DOHH2 (cell line): ENCODE measurements around the gene SUOX.

Source experiments
- H3F3A ChIP-seq: fragments of 200-600 bp; sonication (generic), shearing (Covaris generic); 2 replicates; pipeline ENCODE4 v1.6.0; 2016; ENCODE audit warnings: antibody characterized with exemption, mild to moderate bottlenecking; ENCODE audit not compliant: control insufficient read depth, insufficient read depth
- H3K27ac ChIP-seq: fragments of 200-600 bp; sonication (generic); 2 replicates; pipeline ENCODE4 v1.5.1; 2014; ENCODE audit warnings: low read depth, mild to moderate bottlenecking, low read length, moderate library complexity
- H3K27me3 ChIP-seq: fragments of 200-600 bp; sonication (generic); 2 replicates; pipeline ENCODE4 v1.6.1; 2014; ENCODE audit warnings: mild to moderate bottlenecking, low read length, mixed read lengths; ENCODE audit not compliant: control insufficient read depth
- H3K36me3 ChIP-seq: fragments of 200-600 bp; sonication (generic); 2 replicates; pipeline ENCODE4 v1.6.1; 2014; ENCODE audit warnings: mild to moderate bottlenecking, low read length, moderate library complexity, mixed read lengths; ENCODE audit not compliant: control insufficient read depth
- H3K4me1 ChIP-seq: fragments of 200-600 bp; sonication (generic); 2 replicates; pipeline ENCODE4 v1.6.1; 2014; ENCODE audit warnings: mild to moderate bottlenecking, low read length, mixed read lengths; ENCODE audit not compliant: control insufficient read depth
- H3K4me2 ChIP-seq: fragments of 200-600 bp; sonication (generic); 2 replicates; pipeline ENCODE4 v1.6.0; 2014; ENCODE audit warnings: mild to moderate bottlenecking, low read length, moderate library complexity
- H3K4me3 ChIP-seq: fragments of 200-600 bp; sonication (generic); 2 replicates; pipeline ENCODE4 v1.5.1; 2014; ENCODE audit warnings: mild to moderate bottlenecking, low read length, mixed read lengths
- H3K79me2 ChIP-seq: fragments of 200-600 bp; sonication (generic); 2 replicates; pipeline ENCODE4 v1.6.1; 2014; ENCODE audit warnings: mild to moderate bottlenecking, low read length, mixed read lengths; ENCODE audit not compliant: control insufficient read depth
- H3K9me2 ChIP-seq: fragments of 200-600 bp; sonication (generic); replicated peaks from 2 replicates; pipeline ENCODE4 v1.6.1; 2014; ENCODE audit warnings: mild to moderate bottlenecking, low read length, mixed read lengths; ENCODE audit not compliant: control insufficient read depth
- H3K9me3 ChIP-seq: fragments of 200-600 bp; sonication (generic); 2 replicates; pipeline ENCODE4 v1.6.1; 2014; ENCODE audit warnings: antibody characterized with exemption, low read length, mixed read lengths; ENCODE audit not compliant: control insufficient read depth, insufficient read depth
- H4K20me1 ChIP-seq: fragments of 200-600 bp; sonication (generic); 2 replicates; pipeline ENCODE4 v1.6.0; 2014; ENCODE audit warnings: low read depth, mild to moderate bottlenecking, antibody characterized with exemption, low read length, moderate library complexity; ENCODE audit not compliant: control insufficient read depth, insufficient read depth
- EZH2phosphoT487 ChIP-seq: fragments of 200-600 bp; sonication (generic); IDR thresholded peaks from 2 replicates; pipeline ENCODE4 v1.6.1; 2017; ENCODE audit warnings: borderline replicate concordance, mild to moderate bottlenecking, antibody characterized with exemption, low read length, moderate library complexity, mixed read lengths
- TF ChIP-seq, protein P1 (sequence below): fragments of 200-600 bp; sonication (generic); IDR thresholded peaks from one replicate; pipeline ENCODE4 v1.5.1; 2014; ENCODE audit warnings: antibody characterized with exemption, mild to moderate bottlenecking, low read depth, low read length; ENCODE audit not compliant: poor library complexity, severe bottlenecking

SUOX gene

DNA sequence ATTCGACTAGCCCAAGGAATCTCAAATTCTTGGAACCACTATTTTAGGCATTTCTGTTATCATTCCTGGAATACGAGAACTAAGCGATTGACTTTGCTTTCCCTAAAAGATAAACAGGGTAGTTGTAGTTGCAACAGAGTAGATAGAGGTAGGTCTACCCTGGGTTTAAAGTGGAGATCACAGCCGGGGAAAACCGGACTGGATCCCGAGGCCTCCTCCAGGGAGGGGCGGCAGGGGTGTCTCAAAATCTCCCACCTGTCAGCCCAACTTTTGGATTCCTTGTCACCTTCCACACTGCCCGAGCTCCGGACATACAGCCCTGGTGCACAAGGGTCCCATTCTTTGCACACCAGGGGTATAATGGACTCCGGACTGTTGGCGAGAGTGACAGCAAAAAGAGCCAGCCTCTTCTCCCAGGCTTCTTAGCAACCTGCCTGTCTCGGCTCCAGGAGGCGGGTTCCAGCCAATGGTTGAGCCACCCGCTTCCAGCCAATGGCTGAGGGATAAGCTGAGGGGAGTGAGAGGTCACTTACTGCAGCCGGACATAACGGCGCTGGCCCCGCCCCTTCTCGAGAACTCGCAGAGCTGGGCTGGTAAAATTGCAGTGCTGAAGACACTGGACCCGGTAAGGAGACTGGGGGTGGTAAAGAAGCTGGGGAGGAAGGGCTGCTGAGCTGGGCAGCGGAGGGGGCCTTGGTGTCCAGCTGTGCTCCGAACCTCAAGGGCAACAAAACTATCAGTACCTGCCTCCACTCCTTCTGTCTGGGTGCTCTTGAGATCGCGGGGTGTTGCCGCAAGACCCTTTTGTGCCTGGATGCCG is at the start of gene SUOX:
Gene SUOX (plus strand): TSS at position 562 of the 820 bp plus-strand sequence. CDS start 4,946 bp downstream, outside the sequence.
- Histone ChIP-seq H3K27me3 (peaks cover 13% of the 10 kb centered on the region), H4K20me1 (no peaks in the 10 kb centered on the region), H3K9me3 (no peaks in the 10 kb centered on the region), H3K4me1 (peaks cover 9% of the 10 kb centered on the region), H3K79me2 (no peaks in the 10 kb centered on the region), H3K4me2 (peak within 1 kb of the TSS; percentile 28; the same call in 1 of the 2 replicates), H3K9me2 (no peaks in the 10 kb centered on the region), H3K4me3 (no peak within 1 kb of the TSS), H3K27ac (no peak within 1 kb of the TSS), H3K36me3 (peaks cover 19% of the 10 kb centered on the region), H3F3A (peaks cover 7% of the 10 kb centered on the region)
- TF ChIP-seq EZH2phosphoT487, result no peak
- TF ChIP-seq, protein P1, sequence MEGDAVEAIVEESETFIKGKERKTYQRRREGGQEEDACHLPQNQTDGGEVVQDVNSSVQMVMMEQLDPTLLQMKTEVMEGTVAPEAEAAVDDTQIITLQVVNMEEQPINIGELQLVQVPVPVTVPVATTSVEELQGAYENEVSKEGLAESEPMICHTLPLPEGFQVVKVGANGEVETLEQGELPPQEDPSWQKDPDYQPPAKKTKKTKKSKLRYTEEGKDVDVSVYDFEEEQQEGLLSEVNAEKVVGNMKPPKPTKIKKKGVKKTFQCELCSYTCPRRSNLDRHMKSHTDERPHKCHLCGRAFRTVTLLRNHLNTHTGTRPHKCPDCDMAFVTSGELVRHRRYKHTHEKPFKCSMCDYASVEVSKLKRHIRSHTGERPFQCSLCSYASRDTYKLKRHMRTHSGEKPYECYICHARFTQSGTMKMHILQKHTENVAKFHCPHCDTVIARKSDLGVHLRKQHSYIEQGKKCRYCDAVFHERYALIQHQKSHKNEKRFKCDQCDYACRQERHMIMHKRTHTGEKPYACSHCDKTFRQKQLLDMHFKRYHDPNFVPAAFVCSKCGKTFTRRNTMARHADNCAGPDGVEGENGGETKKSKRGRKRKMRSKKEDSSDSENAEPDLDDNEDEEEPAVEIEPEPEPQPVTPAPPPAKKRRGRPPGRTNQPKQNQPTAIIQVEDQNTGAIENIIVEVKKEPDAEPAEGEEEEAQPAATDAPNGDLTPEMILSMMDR, result no peak

DNA sequence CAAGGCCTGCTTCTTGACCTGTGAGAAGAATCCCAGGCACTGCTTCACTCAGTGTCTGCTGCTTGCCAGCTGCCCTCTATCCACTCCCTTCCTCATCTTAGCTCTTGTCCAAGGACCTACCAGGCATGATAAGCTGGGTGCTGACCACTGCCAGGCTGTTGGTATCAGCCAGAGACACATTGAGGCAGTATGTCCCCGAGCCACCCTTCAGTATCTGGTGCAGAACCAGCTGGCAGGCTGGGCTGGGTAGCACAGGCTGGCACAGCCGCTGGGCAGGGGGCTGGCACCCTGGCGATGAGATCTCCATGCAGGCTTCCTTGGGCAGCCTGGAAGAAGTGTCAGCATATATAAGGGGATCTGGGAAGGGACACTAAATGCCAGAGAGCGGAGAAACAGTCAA is 41.7 kb upstream of the SUOX start:
- no peaks in the 10 kb centered on the region for H3K4me1 ChIP-seq
- H4K20me1 ChIP-seq, result no peaks in the 10 kb centered on the region
- no peak overlapping the region for H3K4me2 ChIP-seq
- H3K27me3 ChIP-seq, result no peaks in the 10 kb centered on the region
- H3K79me2 ChIP-seq, result no peaks in the 10 kb centered on the region
- no peaks in the 10 kb centered on the region for H3K9me2 ChIP-seq
- TF ChIP-seq EZH2phosphoT487, result no peak
- TF ChIP-seq, protein P1, result no peak
- H3K9me3 ChIP-seq, result no peaks in the 10 kb centered on the region
- H3K36me3 ChIP-seq, result peaks cover 30% of the 10 kb centered on the region
- 0 out of 2 replicates have a peak, but pooled peaks cover 7% of the 10 kb centered on the region for H3F3A ChIP-seq
- H3K27ac ChIP-seq, result no peak overlapping the region
- no peak overlapping the region for H3K4me3 ChIP-seq

DNA sequence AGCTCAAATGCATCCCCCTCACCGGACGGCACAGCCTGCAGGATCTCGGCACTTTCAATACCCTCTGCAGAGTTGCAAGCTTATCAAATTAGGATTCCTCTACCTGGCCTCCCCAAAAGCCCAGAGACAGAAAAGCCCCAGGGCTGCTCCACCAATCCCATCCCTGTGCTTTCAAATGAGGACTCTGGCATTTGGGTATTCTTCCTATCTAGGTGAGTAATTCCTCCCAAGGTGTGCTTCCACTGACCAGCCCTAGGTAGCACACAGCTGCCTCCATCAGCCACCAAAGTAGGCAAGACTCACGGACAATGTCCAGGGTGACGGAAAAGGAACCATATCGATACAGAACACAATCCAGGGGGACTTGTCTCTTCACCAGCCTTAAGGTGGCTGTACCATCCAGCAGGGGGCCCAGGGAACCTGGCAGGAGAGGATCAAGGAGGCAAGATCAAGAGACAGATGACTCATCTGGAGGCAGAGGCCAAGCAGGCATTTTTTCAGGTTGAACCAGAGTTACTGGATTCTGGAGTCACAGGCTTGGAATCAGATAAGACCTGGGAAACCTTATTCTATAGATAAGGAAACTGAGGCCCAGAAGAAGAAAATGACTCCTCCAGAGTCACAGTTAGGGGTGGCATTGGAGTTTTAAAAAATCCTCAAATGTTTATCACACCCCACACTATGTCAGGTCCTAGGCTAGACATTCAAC is 41.1 kb upstream of the SUOX start:
- TF ChIP-seq EZH2phosphoT487, result no peak
- TF ChIP-seq, protein P1, result peak; percentile 49
- peaks cover 30% of the 10 kb centered on the region for H3K36me3 ChIP-seq
- no peak overlapping the region for H3K4me3 ChIP-seq
- H3K9me3 ChIP-seq, result no peaks in the 10 kb centered on the region
- H3K79me2 ChIP-seq, result no peaks in the 10 kb centered on the region
- H3F3A ChIP-seq, result 0 out of 2 replicates have a peak, but pooled peaks cover 7% of the 10 kb centered on the region
- H4K20me1 ChIP-seq, result no peaks in the 10 kb centered on the region
- H3K4me2 ChIP-seq, result no peak overlapping the region
- H3K4me1 ChIP-seq, result no peaks in the 10 kb centered on the region
- H3K9me2 ChIP-seq, result no peaks in the 10 kb centered on the region
- H3K27me3 ChIP-seq, result no peaks in the 10 kb centered on the region
- H3K27ac ChIP-seq, result no peak overlapping the region
